ENCODE data around the gene OTUD5.

Gene OTUD5

DNA sequence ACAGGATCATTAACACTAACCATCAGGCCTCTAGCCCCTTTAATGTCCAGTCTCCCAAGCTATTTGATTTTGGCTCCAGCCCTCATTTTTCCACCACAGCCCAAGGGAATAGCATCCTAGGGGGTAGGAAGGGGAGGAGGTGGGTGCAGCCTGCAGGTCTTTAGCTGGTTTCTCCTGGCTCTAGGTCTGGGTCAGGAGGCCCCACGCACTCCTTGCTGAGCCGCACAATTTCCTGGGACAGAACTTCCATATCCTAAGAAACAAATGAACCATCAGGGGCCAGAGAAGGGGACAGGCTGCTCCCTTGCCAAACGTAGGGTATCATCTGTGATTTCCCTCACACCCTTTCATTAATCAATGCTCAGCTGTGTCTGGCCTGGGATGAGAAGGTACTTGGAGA, 16.6 kb upstream of the OTUD5 start:
- no peak overlapping the region for H3K4me3 ChIP-seq (ENCODE audit: low read depth, low read length)
- no peak for TF ChIP-seq CTCF (IDR thresholded peaks at IDR 0.05; ENCODE audit: borderline replicate concordance, insufficient read depth, low read depth, low read length)

DNA sequence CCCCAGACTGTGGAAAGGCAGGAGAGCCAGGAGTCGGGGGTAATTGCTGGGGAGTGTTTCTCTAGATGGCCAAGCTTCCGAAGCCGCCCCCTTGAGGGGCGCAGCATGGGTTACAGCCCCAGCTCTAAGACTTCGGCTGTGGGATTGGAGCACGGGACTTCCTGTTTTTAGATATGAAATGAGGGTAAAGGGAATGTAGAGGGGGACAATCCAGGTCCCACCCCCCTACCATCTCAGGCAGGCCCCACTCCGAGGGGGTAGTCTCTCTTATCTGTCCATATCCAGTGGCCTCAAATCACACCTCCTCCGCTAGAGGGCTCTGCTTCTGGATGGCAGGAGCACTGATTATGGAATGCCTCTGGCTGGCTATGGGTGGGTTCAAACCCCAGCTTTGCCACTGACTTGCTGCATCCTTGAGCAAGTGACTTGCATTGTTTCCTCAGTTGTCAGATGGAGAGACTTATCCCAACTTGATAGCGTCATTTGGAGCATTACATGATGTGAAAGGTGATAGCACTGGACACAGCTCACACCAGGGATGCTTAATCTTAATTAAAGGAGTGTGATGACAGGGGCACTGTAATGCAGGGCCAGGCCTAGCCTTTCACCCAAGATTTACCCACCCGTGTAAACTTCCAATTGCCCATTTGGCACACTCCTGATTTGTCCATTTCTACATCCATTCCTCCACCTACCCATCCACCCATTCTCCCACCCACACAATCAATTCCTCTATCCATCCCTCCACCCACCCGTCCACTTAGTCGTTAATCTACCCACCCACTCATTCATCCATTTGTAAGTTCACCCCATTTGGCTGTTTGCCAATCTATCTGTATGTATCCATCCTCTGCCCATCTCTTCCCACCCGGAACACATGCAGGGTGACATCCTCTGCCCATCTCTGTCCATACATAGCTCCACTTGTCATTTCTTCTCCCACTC, 15.1 kb upstream of the OTUD5 start:
- no peak overlapping the region for H3K4me3 ChIP-seq (ENCODE audit: low read depth, low read length)
- peak; percentile 60; the same call in 1 of the 2 replicates for TF ChIP-seq CTCF (IDR thresholded peaks at IDR 0.05; ENCODE audit: borderline replicate concordance, insufficient read depth, low read depth, low read length)

DNA sequence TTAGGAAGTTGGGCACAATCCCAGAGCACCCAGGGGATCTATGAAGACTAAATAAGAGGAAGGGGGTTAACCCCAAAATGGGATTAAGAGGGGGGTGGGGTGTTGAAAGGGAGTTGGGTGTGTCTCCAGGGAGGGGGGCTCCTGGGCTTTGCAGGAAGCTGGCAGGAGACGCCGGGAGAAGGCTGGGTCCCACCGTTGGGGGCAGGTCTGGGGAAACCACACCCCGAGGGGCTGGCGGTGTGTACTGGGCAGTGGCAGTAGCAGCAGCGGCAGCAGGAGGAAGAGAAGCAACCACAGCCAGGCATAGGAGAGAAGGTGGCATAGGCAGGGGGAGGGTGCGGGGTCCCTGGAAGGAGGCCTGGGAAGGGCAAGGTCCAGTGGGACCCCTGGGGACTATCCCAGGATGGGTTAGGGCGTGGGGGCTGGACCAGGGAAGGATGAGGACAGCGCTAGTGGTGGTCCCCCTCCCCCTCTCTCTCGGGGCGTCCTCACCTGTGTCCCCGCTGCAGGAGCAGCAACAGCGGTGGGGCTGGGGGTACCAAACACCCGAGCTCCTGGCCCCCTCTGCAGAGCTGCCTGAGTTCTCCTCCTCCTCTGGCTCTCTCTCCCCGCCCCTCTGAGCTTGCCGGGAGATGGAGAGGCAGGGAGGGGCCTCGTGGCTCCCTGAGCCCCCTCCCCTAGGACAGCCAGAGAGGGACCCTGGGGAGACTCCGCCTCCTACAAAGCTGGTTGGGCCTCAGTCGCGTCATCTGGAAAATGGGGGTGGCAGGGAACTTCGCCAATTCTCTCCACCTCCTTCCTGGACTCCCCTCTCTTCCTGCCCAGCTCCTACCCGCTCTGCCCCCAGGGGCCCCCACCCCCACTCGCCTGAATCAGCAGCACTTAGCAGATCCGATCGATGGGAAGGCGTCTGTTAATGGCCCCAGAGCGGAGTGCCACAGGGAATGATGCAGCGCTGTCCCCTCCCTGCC, 14.1 kb upstream of the OTUD5 start, which contains the start of gene KCND1:
Gene KCND1, minus strand, starts transcription at position 596 of the 971 bp plus-strand sequence. CDS start 1,573 bp downstream, outside the sequence.
- no peak for TF ChIP-seq CTCF (IDR thresholded peaks at IDR 0.05; ENCODE audit: borderline replicate concordance, insufficient read depth, low read depth, low read length)
- H3K4me3 ChIP-seq (ENCODE audit: low read depth, low read length) = no peak within 1 kb of the TSS

DNA sequence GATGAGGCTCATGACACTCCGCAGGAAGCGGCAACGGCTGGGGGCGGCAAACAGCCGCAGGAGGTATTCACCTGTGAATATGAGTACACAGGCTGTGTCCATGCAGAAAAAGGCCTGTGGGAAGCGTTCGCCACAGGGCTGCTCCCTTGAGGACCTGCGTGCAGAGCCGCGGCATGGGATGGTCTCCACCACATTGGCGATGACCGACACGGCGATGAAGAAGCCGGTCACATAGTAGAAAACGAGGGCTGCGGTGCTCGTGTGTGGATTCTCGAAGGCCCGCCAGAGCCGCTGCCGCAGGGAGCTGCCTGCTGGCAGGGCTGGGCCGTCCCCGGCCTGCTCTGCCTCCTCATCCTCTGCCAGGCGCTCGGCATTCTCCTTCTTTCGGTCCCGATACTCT, 12.1 kb upstream of the OTUD5 start:
- H3K4me3 ChIP-seq (ENCODE audit: low read depth, low read length) = no peak overlapping the region
- no peak for TF ChIP-seq CTCF (IDR thresholded peaks at IDR 0.05; ENCODE audit: borderline replicate concordance, insufficient read depth, low read depth, low read length)

GRCh38 chrX:48968377-48968776, 11.0 kb upstream of the OTUD5 start:
- H3K4me3 ChIP-seq (ENCODE audit: low read depth, low read length) = no peak overlapping the region
- no peak for TF ChIP-seq CTCF (IDR thresholded peaks at IDR 0.05; ENCODE audit: borderline replicate concordance, insufficient read depth, low read depth, low read length)

GRCh38 chrX:48966796-48967579, 9.6 kb upstream of the OTUD5 start:
- TF ChIP-seq CTCF (IDR thresholded peaks at IDR 0.05; ENCODE audit: borderline replicate concordance, insufficient read depth, low read depth, low read length) = no peak
- no peak overlapping the region for H3K4me3 ChIP-seq (ENCODE audit: low read depth, low read length)

Data from GM12875 (cell line).